HG03521 (cell line): ENCODE results near the gene CPED1.

Experiments
- ATAC-seq: cut with Tn5 transposase; IDR thresholded peaks from one replicate; pipeline ENCODE4 v1.9.1; 2021; ENCODE audit warnings: mild to moderate bottlenecking, moderate library complexity; ENCODE audit not compliant: unreplicated experiment

Gene CPED1

DNA sequence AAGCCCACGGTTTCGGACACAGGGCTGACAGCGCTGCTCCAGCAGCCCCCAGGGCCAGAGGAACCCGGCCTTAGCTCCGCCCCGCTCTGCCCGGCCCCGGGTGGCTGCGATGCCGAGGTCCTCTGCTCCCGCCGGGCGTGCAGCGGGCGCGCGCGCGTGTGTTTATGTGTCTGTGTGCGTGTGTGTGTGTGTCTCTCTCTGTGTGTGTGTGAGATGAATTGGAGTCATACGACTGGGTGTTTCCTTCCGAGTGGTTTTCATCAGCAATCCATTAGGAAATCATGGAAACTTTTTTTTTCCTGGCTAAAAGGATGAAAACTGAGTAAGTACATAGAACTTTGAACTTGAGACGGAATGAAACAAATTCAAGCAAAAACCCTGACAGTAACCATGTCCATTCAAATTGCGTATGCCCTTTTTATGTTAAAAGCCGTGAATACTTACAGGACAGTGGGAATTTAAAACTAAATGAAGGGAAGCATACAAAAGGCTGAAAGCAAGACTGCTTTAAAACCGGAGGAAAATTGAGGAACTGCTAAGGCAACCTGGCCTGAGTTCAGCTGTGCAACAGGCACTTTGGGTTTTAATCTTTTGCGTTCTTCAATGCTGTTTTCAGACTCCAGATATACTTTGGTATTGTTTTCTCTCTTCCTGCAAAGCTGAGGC lies at the start of gene CPED1:
Gene CPED1, plus strand, starts transcription at position 121 of the 666 bp plus-strand sequence. CDS start 911 bp downstream, outside the sequence.
- peak; percentile 42 for ATAC-seq

DNA sequence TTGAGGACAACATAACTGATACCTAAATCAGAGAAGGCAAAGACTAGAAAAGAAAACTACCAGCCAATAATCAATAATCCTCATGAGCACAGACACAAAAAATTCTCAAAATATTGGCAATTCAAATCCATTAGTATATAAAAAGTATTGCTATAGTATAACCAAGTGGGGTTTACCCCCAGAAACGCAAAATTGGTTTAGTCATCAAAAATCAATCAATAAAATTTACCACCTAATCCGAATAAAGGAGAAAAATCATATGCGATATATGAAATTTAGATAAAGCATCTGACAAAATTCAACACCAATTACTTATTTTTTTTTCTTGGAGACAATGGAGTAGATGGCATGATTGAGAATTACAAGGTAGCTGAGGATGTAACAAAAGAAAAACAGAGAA lies 49.2 kb upstream of the CPED1 start:
- ATAC-seq, result no peak

DNA sequence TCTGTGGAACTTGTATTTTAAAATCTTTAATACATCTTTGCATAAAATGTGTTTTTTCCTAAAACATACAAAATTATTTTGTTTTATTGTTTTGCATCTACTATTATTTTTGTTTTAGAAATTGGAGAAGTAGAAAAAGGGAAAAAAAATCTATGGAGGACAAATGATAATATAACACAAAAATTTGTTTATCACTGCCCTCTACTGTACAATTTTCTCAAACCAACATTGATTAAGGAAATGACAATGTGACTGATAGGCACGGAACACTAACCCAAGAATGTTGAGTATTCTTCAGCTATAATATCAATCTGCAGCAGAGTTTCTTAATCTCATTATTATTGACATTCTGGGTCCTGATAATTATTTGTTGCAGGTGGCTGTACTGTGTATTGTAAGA lies 47.4 kb upstream of the CPED1 start:
- ATAC-seq, result no peak

DNA sequence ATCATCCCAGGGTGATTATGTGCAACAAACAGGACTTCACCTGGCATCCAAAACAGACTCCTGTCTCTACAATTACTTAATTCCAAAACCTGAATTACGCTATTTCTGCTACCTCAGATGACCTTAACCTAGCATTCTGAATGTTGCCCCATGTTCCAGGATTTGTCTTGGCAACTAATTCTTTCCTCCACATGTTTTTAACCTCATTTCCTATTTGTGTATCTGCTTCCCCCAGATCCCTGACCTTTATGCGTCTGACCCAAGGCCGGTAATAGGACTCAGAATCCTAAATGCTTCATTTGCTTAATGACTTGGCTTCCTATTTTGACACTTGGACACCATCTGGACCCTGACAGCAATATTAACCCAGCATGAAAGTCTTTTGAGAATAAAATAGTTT lies 46.7 kb upstream of the CPED1 start:
- ATAC-seq, result no peak

DNA sequence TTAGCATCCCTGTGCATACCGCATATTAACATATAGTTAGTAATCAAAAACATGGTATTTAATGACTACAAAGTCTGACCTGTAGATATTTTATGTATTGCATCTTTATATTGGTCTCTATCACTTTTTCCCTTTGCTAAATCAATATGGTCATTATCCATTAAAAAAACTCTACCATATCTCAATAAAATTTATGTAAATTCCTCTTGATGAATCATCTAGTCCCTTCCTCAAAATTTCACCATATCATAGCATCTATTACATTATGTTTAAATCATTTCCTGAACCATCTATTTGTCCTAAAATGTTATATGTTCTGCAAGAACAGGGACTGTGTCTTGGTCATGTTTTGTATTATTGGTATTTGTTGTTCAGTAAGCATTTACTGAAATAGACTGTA lies 45.6 kb upstream of the CPED1 start:
- ATAC-seq, result no peak

DNA sequence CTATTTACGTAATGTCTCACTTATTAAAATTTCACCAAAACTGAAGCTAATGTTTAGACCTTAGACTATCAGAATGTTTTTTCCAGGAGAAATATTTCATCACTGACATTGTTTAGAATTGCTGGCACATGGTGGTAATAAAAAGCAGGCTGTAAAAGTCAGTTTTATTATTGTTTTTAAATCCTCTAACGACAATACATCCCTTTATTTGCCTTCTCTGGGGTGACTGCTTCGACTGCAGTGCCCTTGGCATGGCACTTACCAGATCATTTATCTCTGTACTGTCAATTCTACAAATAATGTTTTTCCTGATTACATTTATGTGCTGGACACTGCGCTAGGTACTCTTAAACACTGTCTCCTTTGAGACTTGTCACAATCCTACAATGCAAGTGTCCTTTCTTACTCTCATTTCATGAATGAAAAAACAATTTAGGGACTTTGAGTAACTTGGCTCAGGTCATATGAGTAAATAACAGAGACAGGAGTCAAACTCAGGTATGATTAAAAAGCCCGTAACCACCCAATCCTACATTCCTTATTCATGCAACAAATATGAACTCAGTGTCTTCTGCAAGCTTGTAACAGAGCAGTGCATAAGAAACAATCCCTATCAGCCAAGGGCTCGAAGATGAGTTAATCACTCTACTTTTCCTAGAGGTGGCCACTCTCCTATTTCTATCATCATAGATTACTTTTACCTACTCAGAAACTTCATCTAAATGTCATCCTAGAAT lies 43.5 kb upstream of the CPED1 start:
- no peak for ATAC-seq

DNA sequence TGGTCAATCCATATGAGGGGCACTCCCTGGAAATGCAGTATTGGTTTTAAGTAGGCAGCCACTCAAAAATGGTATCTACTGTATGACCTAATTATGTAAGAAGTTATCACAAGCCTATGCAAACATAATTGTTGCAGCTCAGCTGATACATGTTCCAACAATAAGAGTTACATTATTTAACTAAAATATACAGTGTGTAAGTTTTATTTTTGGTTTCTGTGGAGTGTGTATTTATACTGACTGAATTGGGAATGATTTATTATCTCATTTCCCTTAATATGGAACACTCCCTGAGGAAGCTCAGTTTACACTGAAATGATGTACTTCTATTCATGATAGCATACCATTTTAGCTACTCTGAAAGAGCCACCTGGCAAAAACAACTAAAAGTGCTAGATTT lies 40.5 kb upstream of the CPED1 start:
- ATAC-seq, result no peak

DNA sequence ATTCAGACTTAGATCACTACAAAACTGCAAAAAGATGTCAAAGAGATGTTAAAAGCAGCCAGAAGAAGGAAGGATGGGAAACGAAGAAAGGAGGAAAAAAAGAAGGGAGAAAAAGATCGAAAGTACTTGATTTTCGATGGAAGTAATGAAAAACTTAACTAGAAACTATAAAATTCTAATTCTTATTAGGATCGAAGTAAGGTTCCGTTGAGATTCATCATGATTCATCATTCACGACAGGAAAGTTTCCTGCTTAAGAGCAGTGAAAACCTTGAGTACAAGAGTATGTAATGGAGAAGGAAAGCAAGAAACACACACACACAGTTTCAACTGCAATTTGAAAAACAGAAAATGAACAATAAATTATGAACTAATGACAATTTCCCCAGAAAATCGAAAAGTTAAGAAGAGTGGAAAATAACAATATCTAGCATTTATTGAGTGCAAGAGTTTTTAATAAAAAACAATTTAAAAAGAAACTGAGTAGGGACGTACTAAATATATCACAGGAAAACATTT lies 39.1 kb upstream of the CPED1 start:
- ATAC-seq, result no peak

DNA sequence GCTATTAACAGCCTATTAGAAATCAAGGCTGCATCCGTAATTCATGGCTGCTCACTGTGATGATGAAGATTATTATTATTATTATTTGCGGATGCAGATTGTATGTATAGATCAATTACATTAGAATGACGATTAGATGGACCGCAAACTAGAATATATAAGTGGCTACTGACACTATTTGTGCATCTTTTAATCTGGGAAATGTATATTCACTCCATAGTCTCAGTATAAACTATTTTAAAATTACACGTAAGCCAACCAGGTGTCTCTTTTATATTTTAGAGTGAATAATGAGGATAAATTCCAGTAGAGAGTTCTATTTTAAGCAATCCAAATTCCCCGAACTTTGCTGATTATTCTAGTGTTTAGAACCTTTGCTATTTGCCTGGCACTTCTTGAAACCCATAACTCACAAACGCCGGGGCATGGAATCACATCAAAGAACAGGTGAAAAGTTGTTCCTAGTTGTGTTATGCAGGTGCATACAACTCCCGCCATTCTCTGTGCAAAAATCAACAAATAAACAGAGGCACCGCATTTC lies 38.4 kb upstream of the CPED1 start:
- ATAC-seq, result no peak

DNA sequence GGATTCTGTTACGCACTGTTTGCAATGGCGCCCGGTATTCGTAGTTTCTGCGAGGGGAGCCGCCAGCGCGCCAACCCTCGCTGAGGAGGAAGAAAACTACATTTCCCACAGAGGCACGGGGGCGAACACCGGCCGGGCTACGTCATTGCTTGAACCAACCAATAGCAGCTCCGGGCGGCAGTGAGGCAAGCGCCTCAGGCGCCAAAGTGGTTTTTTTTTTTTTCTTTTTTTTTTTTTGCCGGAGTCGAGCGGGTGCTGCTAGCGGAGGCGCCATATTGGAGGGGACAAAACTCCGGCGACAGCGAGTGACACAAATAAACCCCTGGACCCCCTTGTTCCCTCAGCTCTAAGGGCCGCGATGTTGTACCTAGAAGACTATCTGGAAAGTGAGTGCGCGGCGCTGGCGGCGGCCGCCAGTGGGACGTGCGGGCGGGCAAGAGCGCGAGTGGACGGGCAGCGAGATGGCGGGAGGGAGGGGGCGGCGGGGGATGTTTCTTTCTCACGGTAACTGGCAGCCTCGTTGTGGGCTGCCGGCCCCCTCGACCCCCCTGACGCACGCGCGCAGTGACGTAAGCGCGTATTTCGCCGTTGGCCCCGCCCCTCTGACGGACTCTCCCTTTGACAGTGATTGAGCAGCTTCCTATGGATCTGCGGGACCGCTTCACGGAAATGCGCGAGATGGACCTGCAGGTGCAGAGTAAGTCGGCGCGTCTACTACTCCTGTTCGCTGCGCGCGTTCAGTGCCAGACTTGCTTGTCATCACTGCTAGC lies 37.8 kb upstream of the CPED1 start, which contains the start of gene ING3:
Gene ING3, plus strand, starts transcription at position 239 of the 770 bp plus-strand sequence. Its CDS starts 120 bp downstream, at position 359.
- ATAC-seq, result peak; percentile 97

DNA sequence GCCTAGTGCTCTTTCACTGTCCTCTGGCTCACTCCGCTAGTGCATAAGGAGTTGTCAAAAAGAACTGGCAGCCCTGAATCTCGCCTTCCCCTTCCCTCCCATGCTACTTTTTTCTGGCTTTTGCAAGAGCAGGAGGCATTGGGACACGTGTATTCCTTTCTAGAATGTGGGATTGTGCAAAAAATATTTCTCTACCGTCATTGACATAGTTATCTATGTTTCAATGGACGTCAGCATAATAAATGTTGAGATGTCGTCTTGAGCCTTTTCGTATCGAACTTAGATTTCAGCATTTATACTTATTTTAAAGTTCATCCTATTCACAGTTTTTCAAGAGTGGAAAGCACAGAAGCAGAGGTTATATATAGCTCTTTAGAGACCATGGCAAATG lies 37.2 kb upstream of the CPED1 start:
- no peak for ATAC-seq

DNA sequence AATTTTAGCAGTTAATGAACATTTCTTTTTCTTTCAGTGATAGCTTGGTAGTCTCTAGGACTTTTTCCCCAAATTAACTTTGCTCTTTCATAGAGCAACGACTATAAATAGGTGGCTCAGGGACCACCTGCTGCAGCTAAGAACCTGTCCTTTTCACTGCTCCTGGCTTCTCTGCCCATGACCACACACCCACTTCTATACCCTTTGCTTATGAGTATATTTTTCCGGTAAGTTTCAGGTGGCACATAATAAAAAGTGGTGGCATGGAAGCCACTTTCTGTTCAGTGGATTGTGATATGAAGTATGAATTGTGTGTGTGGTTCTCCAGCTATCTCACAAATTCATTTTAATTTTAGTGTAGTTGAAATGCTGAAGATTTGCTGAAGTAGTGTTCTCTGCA lies 36.7 kb upstream of the CPED1 start:
- ATAC-seq, result no peak

DNA sequence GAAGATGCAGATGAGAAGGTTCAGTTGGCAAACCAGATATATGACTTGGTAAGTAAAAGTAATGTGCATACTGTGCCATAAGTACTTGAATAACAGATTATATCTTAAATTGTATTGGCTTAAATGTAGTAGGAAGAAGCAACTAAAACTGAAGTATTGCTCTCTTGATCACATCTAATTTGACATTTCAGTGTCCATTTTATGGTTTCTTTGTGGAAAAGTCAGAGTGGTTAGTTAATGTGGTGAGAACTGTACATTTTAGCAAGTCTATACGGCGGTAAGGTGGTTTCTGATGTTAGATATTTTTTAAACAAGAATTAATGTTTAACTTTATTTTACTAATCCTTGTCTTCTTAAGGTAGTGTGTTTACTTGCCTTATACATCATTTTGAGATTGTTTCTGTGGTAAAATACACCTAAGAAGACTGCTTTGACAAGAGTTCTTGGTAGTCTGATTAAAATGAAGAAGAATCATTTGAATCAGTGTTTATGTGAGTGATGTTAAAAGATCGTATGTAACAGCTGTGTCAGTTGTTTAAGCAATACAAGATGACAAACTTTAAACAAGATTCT lies 32.8 kb upstream of the CPED1 start:
- no peak for ATAC-seq

DNA sequence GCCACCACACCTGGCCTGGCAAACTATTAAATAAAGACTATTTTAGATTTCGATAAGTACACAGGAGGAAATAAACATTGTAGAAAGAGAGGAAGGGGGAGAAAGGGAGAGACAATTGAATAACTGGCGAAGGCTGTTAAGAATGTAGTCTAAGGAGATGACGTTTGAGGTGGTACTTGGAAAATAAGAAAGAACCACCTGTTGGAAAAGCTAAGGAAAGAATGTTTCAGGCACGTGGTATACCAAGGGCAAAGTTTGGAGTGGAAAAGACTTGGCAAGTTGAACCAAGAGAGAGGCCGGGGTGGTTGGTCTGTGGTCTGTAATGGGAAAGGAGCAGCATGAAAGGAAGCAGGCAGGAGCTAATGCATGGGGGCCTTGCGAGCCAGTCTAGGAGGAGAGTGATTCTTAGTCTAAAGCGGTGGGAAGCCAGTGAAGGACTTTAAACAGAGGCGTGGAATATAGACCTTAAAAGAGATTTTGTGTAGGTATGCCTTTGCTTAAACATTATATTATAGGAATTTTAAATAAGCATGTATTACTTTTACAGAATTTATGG lies 28.5 kb upstream of the CPED1 start:
- ATAC-seq, result no peak

DNA sequence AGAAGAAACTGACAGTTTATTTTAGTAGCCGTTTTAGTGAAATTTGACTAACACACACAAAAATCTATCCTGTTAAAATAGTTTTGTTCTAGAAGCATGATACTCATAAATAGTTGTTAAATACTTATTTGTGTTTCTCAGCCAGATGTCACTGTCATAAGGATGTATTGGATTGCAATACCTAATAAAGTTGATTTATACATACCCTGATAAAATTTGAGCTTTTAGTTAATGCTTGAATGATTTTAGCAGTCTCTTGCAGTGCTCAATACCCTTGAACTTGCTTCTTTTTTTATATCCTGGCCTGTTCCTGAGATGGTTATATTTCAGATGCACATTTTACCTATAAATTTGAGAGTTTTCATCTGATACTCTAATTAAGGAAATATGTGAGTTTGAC lies 27.8 kb upstream of the CPED1 start:
- no peak for ATAC-seq

DNA sequence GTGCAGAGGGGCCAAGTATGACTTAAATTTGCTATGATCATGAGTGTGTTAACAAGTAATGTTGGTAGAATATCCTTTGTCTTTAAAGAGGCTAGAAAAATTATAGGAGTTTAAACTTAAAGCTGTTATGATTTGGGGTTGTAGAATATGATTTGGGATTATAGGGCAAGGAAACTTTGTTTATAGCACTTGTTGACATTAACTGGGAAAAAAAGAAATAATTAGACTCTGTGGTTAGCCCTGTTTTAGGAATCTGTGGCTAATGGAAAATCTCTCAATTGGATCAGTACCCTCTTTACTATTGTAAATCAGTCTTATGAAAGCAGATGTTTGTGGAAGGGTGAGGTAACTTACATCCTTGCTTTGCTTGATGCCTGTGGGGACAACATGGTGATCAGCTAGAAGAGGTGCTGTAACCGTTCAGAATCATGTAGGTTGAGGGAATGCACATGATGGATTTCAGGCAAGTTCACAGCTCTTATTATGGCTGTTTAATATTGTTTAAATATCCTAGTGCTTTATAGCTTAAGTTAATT lies 26.8 kb upstream of the CPED1 start:
- ATAC-seq, result no peak

DNA sequence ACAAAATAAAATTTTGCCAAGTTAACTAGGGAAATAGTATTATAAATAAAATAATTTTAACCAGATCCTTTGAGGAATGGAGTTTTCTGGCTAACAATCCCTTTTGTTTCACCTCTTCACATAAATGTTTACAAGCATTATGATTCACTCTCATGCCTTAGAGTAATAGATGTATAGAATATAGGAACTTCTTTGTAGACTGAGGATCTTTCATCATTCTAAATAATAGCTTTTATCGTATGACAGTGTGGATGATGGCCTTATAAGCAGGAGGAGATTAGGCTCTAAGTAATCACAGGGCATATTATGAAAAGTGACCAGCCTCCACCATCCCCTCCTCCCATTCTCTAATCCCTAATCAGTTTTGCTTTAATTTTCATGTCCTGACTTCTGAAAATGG lies 24.4 kb upstream of the CPED1 start:
- ATAC-seq, result no peak

DNA sequence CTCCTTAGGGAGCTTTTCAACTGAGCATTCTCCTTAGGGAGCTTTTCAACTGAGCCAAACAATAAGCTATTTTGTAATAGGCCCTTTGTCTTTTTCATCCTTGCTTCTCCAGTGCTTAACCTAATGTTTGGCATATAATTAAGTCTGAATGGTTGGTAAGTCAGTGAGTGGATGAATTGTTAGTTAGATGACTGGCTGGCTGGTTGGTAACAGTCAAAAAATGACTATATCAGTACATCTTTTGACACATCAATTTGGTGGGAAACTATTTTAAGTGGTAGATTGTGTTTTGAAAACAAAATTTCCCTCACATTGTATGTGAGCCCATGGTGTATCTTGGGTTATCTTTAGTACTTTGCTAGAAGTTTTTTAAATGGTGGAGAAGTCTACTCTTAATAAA lies 21.6 kb upstream of the CPED1 start:
- no peak for ATAC-seq

DNA sequence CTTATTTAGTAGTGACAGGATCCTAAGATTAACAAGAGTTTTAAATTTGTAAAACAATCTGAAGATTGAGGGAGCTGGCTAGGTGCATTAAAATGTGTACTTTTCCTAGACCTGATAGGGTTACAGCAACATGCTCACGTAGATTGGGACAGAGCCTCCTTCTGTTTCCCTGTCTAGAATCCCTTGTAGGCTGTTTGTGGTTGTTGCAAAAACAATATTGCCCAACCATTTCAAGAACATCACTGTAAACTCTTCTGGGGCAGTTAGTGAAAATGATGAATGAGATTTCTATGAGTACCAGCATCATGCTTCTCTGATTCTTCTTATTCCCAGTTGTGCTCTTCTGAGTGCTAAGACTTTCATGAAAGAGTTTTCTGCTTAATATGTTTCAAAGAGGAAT lies 14.7 kb upstream of the CPED1 start:
- no peak for ATAC-seq

DNA sequence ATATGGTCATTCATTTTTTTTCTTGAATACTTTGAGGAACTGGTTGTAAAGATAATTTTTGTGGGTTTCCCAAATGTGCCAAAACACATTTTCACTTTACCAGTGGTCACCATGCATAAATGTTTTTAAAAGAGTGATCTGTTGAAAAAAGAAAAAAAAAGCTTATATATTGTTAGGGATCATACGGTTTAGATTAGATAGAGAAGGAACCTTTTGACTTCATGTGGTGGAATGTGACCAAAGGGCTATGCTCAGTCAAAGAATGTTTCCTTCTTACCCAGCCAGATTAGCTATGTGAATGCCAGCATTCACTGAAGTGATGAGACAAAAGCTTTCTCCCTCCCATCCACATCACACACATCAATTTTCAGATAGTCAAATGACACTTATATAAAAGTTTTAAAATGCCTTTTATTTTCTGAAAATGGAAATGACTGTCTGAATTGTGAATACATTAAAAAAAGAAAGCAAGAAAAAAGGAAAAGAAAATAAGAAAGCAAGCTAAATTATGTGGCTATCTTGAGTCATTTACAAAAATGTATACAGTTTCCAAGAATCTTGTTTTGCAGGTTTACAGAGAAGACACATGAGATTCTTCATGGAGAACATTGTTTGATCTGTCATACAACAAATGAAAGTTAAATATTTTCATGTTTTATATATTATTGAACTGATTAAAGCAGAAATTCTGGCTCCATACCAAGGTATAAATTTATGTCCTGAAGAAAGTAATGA lies 8.6 kb upstream of the CPED1 start:
- ATAC-seq, result no peak
